MCF 10A (cell line): ENCODE measurements around the gene RAB11FIP2. TPM values are rescaled to one million over a fixed set of nuclear protein-coding genes. Genes with fewer than 3 reads are reported as not detected.

Experiments used
- BruUV-seq: library from RNA; stranded (reverse); fragments of 400-500 nt; replicated peaks from 2 replicates; lab custom pipeline; 2021; lab: Mats Ljungman, UMichigan
- CTCF ChIA-PET: fragments of 300-600 bp; sonication (Branson Sonifier 250); formaldehyde crosslinking; extraction: SDS; loops from one replicate; lab custom pipeline; 2021; ENCODE audit warnings: antibody characterized with exemption, inconsistent platforms; lab: Yijun Ruan, JAX
- POLR2A ChIA-PET: fragments of 300-600, 350-650 bp; sonication (Branson Sonifier 250); formaldehyde crosslinking; extraction: SDS; loops from one replicate; lab custom pipeline; 2020; ENCODE audit warnings: antibody characterized with exemption, inconsistent platforms; lab: Yijun Ruan, JAX
- DNase-seq: peaks from one replicate; pipeline ENCODE4 v3.0.0-alpha.2; 2018; ENCODE audit not compliant: unreplicated experiment
- H3K27ac Mint-ChIP-seq: one replicate; pipeline ENCODE4 v1.8.0; 2022; ENCODE audit warnings: mild to moderate bottlenecking, low read depth, mixed read lengths; ENCODE audit not compliant: unreplicated experiment
- H3K27me3 Mint-ChIP-seq: one replicate; pipeline ENCODE4 v1.8.0; 2022; ENCODE audit warnings: mixed read lengths; ENCODE audit not compliant: insufficient read depth, unreplicated experiment
- H3K36me3 Mint-ChIP-seq: one replicate; pipeline ENCODE4 v1.8.0; 2022; ENCODE audit warnings: mild to moderate bottlenecking, moderate library complexity, mixed read lengths; ENCODE audit not compliant: insufficient read depth, unreplicated experiment
- H3K4me1 Mint-ChIP-seq: one replicate; pipeline ENCODE4 v1.8.0; 2022; ENCODE audit warnings: mixed read lengths; ENCODE audit not compliant: insufficient read depth, unreplicated experiment
- H3K4me3 Mint-ChIP-seq: one replicate; pipeline ENCODE4 v1.8.0; 2022; ENCODE audit warnings: mild to moderate bottlenecking, moderate library complexity, mixed read lengths; ENCODE audit not compliant: unreplicated experiment
- H3K9me3 Mint-ChIP-seq: one replicate; pipeline ENCODE4 v1.8.0; 2022; ENCODE audit warnings: mixed read lengths; ENCODE audit not compliant: unreplicated experiment
- intact Hi-C: fragments of 100-400 bp; cut with micrococcal nuclease; formaldehyde crosslinking; loops from 2 replicates; pipeline ENCODE4 v1.14.1; 2022
- total RNA-seq: library from RNA; stranded (reverse); gene quantifications from 2 replicates; pipeline ENCODE4 v1.2.3, GENCODE V29; 2022
- TF ChIP-seq, protein P1 (sequence below): fragments of 200-600 bp; IDR thresholded peaks from one replicate; pipeline ENCODE4 v1.8.0; 2022; ENCODE audit warnings: antibody characterized with exemption, mild to moderate bottlenecking; ENCODE audit not compliant: unreplicated experiment

Gene RAB11FIP2
- total RNA-seq, 1 experiment from 2014 or later, result 23.9 TPM

DNA sequence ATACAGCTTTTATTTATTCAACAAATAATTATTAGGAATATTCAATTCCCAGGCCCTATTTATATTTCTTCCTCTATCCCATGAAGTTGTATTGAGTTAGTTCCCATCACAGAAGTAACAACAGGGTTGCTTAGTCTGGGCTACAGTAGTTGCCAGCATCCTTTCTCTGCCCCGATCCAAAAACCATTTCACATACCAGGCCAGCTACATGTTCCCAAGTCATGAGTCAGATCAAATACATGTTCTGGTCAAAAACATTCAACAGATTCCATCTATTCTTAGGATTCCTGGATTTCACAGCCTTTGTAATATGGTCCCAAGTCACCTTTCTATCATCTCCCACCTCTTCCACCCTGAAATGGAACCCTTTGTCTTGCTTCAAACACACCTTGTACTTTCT is 91.6 kb downstream of the RAB11FIP2 start:
- TF ChIP-seq, protein P1, sequence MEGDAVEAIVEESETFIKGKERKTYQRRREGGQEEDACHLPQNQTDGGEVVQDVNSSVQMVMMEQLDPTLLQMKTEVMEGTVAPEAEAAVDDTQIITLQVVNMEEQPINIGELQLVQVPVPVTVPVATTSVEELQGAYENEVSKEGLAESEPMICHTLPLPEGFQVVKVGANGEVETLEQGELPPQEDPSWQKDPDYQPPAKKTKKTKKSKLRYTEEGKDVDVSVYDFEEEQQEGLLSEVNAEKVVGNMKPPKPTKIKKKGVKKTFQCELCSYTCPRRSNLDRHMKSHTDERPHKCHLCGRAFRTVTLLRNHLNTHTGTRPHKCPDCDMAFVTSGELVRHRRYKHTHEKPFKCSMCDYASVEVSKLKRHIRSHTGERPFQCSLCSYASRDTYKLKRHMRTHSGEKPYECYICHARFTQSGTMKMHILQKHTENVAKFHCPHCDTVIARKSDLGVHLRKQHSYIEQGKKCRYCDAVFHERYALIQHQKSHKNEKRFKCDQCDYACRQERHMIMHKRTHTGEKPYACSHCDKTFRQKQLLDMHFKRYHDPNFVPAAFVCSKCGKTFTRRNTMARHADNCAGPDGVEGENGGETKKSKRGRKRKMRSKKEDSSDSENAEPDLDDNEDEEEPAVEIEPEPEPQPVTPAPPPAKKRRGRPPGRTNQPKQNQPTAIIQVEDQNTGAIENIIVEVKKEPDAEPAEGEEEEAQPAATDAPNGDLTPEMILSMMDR, result no peak
- no peak overlapping the region for H3K27ac Mint-ChIP-seq
- H3K27me3 Mint-ChIP-seq, result no peaks in the 10 kb centered on the region
- H3K9me3 Mint-ChIP-seq, result no peaks in the 10 kb centered on the region
- no peaks in the 10 kb centered on the region for H3K36me3 Mint-ChIP-seq
- intact Hi-C loops, result no loop called here
- H3K4me1 Mint-ChIP-seq, result peaks cover 6% of the 10 kb centered on the region
- H3K4me3 Mint-ChIP-seq, result no peak overlapping the region
- ChIA-PET CTCF (interaction anchor here (0.6 kb wide), 1 partner anchor 18 kb away, joined by 3 read pairs; no protein-coding TSS in a partner anchor), POLR2A (interaction anchor here (0.7 kb wide), 1 partner anchor 549 kb away, joined by 3 read pairs; no protein-coding TSS in a partner anchor)
- DNase-seq, result no peak
- no TSS peak for BruUV-seq
